GM23338 (cell line): ENCODE results near the gene CDYL.

Source experiments
- CREB1 ChIP-seq: fragments of 250-450 bp; sonication (Bioruptor Pico); IDR thresholded peaks from 2 replicates; pipeline ENCODE4 v1.5.0; 2020; ENCODE audit warnings: low read depth, mild to moderate bottlenecking, moderate library complexity
- EZH2 ChIP-seq: fragments of 200-600 bp; sonication (generic); IDR thresholded peaks from one replicate; pipeline ENCODE4 v1.8.0; 2017; ENCODE audit warnings: antibody characterized with exemption, mild to moderate bottlenecking, low read depth; ENCODE audit not compliant: unreplicated experiment
- EZH2phosphoT487 ChIP-seq: fragments of 200-600 bp; sonication (generic); IDR thresholded peaks from one replicate; pipeline ENCODE4 v1.8.1; 2018; ENCODE audit warnings: antibody characterized with exemption; ENCODE audit not compliant: unreplicated experiment
- NANOG ChIP-seq: IDR thresholded peaks from 2 replicates; pipeline ENCODE4 v1.6.1; 2016; ENCODE audit warnings: antibody characterized with exemption, borderline replicate concordance
- POLR2AphosphoS5 ChIP-seq: IDR thresholded peaks from 2 replicates; pipeline ENCODE4 v1.6.1; 2016; ENCODE audit warnings: antibody characterized with exemption, low read depth
- STAT1 ChIP-seq: IDR thresholded peaks from one replicate; pipeline ENCODE4 v1.6.1; 2016; ENCODE audit warnings: antibody characterized with exemption; ENCODE audit not compliant: unreplicated experiment
- ZNF114 ChIP-seq: fragments of 250-450 bp; sonication (Bioruptor Pico); IDR thresholded peaks from 2 replicates; pipeline ENCODE4 v1.5.0; 2020; ENCODE audit warnings: mild to moderate bottlenecking, moderate library complexity
- ZNF331 ChIP-seq: fragments of 250-450 bp; sonication (Bioruptor Pico); IDR thresholded peaks from 2 replicates; pipeline ENCODE4 v1.5.0; 2020; ENCODE audit warnings: low read depth, mild to moderate bottlenecking, moderate library complexity
- TF ChIP-seq, protein P1 (sequence below), 2 experiments: fragments of 200-600 bp in 1 of 2; sonication (generic) in 1 of 2; conservative IDR thresholded peaks; 2 replicates each; pipeline versions ENCODE4 v1.5.1 to v1.6.1; 2016 to 2017; ENCODE audit warnings: antibody characterized with exemption in 2 of 2, low read depth in 2 of 2, mild to moderate bottlenecking in 2 of 2, moderate library complexity in 1 of 2
- TF ChIP-seq, protein P2 (sequence below): IDR thresholded peaks from one replicate; pipeline ENCODE4 v1.6.1; 2018; ENCODE audit warnings: antibody characterized with exemption; ENCODE audit not compliant: unreplicated experiment

DNA sequence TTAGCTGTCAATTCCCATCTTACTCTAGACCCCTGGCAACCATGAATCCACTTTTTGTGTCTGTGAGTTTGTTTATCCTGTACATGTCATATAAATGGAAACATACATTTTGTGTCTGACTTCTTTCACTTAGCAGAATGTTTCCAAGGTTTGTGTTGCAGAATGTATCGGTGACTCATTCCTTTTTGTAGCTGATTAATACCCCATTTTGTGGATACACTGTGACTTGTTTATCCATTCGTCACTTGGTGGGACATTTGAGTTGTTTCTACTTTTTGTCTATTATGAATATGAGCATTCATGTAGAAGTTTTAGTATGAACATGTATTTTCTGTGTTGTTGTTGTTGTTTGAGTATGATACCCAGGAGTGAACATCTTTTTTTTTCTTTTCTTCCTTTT lies 21.4 kb downstream of the CDYL start:
- TF ChIP-seq POLR2AphosphoS5 (no peak), NANOG (no peak), STAT1 (no peak), EZH2 (no peak), EZH2phosphoT487 (no peak), CREB1 (CRISPR knock-in tag) (no peak), ZNF331 (CRISPR knock-in tag) (no peak), ZNF114 (CRISPR knock-in tag) (no peak)
- TF ChIP-seq, protein P1, sequence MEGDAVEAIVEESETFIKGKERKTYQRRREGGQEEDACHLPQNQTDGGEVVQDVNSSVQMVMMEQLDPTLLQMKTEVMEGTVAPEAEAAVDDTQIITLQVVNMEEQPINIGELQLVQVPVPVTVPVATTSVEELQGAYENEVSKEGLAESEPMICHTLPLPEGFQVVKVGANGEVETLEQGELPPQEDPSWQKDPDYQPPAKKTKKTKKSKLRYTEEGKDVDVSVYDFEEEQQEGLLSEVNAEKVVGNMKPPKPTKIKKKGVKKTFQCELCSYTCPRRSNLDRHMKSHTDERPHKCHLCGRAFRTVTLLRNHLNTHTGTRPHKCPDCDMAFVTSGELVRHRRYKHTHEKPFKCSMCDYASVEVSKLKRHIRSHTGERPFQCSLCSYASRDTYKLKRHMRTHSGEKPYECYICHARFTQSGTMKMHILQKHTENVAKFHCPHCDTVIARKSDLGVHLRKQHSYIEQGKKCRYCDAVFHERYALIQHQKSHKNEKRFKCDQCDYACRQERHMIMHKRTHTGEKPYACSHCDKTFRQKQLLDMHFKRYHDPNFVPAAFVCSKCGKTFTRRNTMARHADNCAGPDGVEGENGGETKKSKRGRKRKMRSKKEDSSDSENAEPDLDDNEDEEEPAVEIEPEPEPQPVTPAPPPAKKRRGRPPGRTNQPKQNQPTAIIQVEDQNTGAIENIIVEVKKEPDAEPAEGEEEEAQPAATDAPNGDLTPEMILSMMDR (conservative IDR thresholded peaks at IDR 0.05; ENCODE audit: low read depth in 2 of 2), result no peak
- TF ChIP-seq, protein P2, sequence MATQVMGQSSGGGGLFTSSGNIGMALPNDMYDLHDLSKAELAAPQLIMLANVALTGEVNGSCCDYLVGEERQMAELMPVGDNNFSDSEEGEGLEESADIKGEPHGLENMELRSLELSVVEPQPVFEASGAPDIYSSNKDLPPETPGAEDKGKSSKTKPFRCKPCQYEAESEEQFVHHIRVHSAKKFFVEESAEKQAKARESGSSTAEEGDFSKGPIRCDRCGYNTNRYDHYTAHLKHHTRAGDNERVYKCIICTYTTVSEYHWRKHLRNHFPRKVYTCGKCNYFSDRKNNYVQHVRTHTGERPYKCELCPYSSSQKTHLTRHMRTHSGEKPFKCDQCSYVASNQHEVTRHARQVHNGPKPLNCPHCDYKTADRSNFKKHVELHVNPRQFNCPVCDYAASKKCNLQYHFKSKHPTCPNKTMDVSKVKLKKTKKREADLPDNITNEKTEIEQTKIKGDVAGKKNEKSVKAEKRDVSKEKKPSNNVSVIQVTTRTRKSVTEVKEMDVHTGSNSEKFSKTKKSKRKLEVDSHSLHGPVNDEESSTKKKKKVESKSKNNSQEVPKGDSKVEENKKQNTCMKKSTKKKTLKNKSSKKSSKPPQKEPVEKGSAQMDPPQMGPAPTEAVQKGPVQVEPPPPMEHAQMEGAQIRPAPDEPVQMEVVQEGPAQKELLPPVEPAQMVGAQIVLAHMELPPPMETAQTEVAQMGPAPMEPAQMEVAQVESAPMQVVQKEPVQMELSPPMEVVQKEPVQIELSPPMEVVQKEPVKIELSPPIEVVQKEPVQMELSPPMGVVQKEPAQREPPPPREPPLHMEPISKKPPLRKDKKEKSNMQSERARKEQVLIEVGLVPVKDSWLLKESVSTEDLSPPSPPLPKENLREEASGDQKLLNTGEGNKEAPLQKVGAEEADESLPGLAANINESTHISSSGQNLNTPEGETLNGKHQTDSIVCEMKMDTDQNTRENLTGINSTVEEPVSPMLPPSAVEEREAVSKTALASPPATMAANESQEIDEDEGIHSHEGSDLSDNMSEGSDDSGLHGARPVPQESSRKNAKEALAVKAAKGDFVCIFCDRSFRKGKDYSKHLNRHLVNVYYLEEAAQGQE, result no peak
